Measurements from ENCODE around the gene AQP7.
"Not testable (repeated sequence)": the region's sequence is repeated elsewhere in the genome, so short reads cannot be mapped to it uniquely, and the experiment has no call there.

The AQP7 gene

GRCh38 chr9:33393581-33393980 is 8.8 kb downstream of the AQP7 start:
- DNase-seq: no peak

GRCh38 chr9:33392591-33393021 is 9.8 kb downstream of the AQP7 start:
- DNase-seq: not testable (repeated sequence)

GRCh38 chr9:33391111-33391771 is 11.1 kb downstream of the AQP7 start:
- peak; percentile 19 for DNase-seq

GRCh38 chr9:33388110-33388994 is 14.0 kb downstream of the AQP7 start:
- DNase-seq: no peak

- DNase-seq: not testable (repeated sequence)
These were observed 15.4 kb downstream of the AQP7 start for GRCh38 chr9:33386998-33387397.

GRCh38 chr9:33386641-33386996 is 15.7 kb downstream of the AQP7 start:
- not testable (repeated sequence) for DNase-seq

GRCh38 chr9:33385979-33386640 is 16.3 kb downstream of the AQP7 start:
- DNase-seq: not testable (repeated sequence)

- not testable (repeated sequence) for DNase-seq
These were observed 16.8 kb downstream of the AQP7 start for GRCh38 chr9:33385536-33385935.

- DNase-seq: not testable (repeated sequence)
These were observed 19.0 kb downstream of the AQP7 start for GRCh38 chr9:33383396-33383795.

- not testable (repeated sequence) for DNase-seq
These were observed 20.0 kb downstream of the AQP7 start for GRCh38 chr9:33382397-33382796.

- no peak for DNase-seq
These were observed 21.1 kb downstream of the AQP7 start for GRCh38 chr9:33381231-33381791.

GRCh38 chr9:33380390-33381094 is 21.8 kb downstream of the AQP7 start:
- DNase-seq: no peak

GRCh38 chr9:33379666-33380389 is 22.5 kb downstream of the AQP7 start:
- DNase-seq: no peak

- DNase-seq: no peak
These were observed 24.1 kb downstream of the AQP7 start for GRCh38 chr9:33378121-33378795.

- DNase-seq: no peak
These were observed 25.2 kb downstream of the AQP7 start for GRCh38 chr9:33377089-33377715.

GRCh38 chr9:33375841-33376321 is 26.5 kb downstream of the AQP7 start:
- DNase-seq: no peak

- DNase-seq: no peak
These were observed 27.0 kb downstream of the AQP7 start for GRCh38 chr9:33375238-33375840.

GRCh38 chr9:33374634-33375237 is 27.6 kb downstream of the AQP7 start:
- peak; percentile 52 for DNase-seq

- no peak for DNase-seq
These were observed 28.2 kb downstream of the AQP7 start for GRCh38 chr9:33374190-33374589.

GRCh38 chr9:33372900-33373299 is 29.5 kb downstream of the AQP7 start:
- no peak for DNase-seq

Measured in DMS153 (cell line).